IPS DF 19.7 (cell line): Measurements from ENCODE around the gene WASF2.
"Not testable (repeated sequence)": the region's sequence is repeated elsewhere in the genome, so short reads cannot be mapped to it uniquely, and the experiment has no call there.

Source experiments
- DNase-seq: peaks from one replicate; pipeline ENCODE4 v3.0.0-alpha.2; 2013; ENCODE audit warnings: low read depth, low spot score

The WASF2 gene

DNA sequence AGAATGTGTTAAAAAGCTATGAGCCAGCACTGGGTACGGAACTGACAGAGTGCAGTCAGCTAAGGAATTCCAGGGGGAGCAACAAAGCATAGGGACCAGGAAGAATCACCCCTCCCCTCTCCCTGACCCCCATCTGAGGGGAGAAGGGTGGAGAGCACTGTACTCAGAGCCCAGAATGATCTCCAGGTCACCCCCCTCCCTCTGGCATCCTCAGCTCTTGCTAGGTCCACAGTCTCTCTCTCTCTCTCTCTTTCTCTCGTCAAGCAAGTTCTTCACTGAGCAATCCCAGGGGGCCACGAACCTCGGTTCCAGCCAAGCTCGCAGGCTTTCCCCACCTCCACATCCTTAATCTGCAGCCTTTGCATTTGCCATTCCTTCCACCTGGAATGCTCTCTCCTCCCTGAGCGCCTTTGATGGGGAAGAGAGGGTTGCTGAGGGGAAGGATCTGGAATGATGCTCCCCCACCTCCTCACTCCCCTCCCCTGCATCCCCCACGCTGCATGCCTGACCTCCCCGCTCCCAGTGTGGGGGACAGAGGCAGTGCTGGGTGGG lies 6.7 kb upstream of the WASF2 start:
- DNase-seq = peak; percentile 91

DNA sequence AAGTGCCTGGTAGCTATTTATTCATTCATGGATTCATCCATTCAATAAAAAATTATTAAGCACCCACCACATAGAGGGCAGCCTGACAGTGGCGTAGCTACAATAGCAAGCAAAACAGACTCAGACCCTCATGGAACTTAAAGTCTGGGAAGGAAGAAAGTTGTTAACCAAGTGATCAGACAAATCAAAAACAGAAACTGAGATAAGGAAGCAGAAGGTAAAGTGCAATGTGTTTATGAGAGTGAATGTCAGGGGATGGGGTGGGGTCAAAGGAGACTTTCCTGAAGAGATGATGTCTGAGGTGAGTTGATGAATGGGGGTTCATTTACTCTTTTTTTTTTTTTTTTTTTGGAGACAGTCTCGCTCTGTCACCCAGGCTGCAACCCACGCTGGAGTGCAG lies 2.8 kb upstream of the WASF2 start:
- no peak for DNase-seq

- no peak for DNase-seq
These were observed 2.1 kb upstream of the WASF2 start for GRCh38 chr1:27491748-27492700.

DNA sequence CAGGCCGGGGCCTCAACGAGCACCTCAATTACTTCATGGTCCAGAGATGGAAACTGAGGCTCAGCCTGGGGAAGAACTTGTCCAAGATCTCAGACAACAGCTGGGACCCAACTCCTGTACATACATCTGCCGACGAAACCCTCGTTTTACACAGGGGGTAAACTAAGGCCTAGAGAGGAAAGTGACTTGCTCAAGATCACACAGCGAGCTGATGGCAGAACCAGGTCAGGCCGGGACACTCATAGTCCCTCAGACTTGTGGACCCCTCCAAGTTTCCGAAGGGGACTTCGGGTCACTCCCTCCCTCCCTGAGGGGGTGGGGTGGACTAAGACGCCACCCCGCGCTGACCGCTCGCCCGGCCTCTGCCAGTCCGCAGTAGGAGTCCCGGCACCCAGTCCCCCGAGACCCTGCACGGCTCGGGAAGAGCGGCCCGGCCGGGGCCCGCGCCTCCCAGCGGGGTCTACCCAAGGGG lies 430 bp downstream of the WASF2 start:
- no peak for DNase-seq

DNA sequence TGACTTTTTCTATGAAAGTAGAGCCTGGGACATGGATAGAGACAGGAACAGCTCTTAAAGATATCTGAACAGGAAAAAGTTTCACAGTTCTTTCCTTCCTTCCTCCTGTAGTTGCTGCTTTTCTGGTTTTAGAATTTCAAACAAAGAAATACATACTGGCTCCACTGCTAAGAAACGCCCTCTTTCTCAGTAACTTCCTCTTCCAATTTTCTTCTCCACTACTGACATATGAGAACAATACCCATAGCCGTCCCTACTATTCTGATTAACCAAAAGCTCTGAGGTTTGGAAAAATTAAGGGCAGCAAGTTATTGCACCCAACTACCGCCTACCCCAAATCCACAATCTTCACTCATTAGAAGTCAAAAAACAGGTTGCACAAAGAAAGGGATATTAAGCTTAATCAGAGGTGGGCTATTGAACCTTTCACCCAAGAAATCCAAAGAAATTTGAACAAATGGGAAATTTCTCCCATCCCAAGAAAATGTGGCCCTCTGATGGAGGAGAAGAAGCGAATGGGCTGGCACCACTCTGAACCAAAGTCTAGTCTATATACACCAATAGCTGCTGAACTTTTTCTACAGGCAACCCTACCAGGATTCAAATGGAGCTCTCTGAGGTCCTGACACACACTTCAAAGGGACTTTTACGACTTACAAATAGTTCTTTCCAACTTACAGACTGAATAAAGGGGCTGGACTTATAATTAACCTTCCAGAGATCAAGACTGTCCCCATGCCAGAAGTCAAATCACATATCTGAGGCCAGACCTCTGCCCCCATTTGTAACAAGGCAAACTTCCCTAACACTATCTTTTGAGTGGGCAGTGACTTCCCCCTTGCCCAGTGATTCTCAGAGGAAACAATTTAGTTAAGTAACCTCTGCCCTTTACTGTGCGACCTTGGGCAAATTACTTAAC lies 1.7 kb downstream of the WASF2 start:
- DNase-seq = no peak

GRCh38 chr1:27485363-27485762 lies 4.6 kb downstream of the WASF2 start:
- no peak for DNase-seq

- no peak for DNase-seq
These were observed 6.3 kb downstream of the WASF2 start for GRCh38 chr1:27483659-27484058.

DNA sequence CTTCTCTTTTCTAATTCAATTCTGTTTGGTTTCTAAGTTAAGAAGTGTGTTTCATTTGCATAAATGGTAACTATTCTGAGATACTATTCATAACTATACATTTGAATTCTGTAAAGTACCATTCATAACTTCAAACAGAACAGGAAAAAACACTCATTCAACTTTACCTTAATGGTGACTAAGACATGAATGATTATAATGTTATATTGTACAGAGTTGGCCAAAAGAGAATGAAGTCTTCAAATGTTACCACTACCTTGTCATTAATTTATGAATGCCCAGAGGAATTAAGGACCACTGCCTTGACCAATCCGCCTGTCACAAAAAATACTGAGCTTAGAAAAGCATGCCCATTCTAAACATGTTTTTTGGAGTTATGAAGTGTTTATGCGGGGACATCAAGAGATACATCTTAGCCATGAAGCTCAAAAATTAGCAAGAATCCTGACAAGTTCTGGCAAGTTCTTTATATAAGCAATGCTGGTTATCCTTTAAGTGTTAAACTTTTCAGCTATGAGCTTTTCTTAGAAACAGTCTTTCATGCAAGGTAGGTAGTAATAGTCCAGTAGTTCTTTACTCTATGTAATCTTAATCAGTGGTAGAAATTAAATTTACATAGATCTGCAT lies 7.9 kb downstream of the WASF2 start:
- no peak for DNase-seq

DNA sequence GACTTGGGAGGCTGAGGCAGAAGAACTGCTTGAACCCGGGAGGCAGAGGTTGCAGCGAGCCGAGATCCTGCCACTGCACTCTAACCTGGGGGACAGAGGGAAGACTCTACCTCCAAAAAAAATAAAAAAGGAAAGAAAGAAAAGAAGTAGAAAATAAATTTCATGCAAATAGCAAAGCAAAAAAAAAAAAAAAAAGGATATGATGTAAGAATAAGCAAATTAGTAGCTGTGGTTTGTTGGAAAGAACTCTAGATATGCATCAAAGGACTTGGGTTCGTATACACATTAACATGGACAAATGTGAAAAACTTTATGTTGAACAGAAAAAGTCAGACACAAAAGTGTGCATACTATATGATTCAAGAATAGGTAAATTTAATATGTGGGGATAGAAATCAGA lies 11.9 kb downstream of the WASF2 start:
- no peak for DNase-seq

GRCh38 chr1:27476237-27476636 lies 13.7 kb downstream of the WASF2 start:
- no peak for DNase-seq

- no peak for DNase-seq
These were observed 14.2 kb downstream of the WASF2 start for GRCh38 chr1:27475720-27476119.

- no peak for DNase-seq
These were observed 16.2 kb downstream of the WASF2 start for GRCh38 chr1:27473755-27474154.

GRCh38 chr1:27472098-27472497 lies 17.9 kb downstream of the WASF2 start:
- DNase-seq = not testable (repeated sequence)

- DNase-seq = no peak
These were observed 18.5 kb downstream of the WASF2 start for GRCh38 chr1:27471477-27471876.

GRCh38 chr1:27469334-27469733 lies 20.6 kb downstream of the WASF2 start:
- DNase-seq = no peak

DNA sequence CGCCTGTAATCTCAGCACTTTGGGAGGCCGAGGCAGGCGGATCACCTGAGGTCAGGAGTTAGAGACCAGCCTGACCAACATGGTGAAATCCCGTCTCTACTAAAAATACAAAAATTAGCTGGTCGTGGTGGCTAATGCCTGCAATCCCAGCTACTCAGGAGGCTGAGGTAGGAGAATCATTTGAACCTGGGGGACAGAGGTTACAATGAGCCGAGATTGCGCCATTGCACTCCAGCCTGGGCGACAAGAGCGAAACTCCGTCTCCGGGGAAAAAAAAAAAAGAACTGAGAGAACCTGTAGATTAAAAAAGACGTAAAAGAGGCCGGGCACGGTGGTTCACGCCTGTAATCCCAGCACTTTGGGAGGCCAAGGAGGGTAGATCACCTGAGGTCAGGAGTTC lies 21.6 kb downstream of the WASF2 start:
- not testable (repeated sequence) for DNase-seq

- DNase-seq = no peak
These were observed 24.9 kb downstream of the WASF2 start for GRCh38 chr1:27464926-27465647.

GRCh38 chr1:27463916-27464315 lies 26.1 kb downstream of the WASF2 start:
- not testable (repeated sequence) for DNase-seq

DNA sequence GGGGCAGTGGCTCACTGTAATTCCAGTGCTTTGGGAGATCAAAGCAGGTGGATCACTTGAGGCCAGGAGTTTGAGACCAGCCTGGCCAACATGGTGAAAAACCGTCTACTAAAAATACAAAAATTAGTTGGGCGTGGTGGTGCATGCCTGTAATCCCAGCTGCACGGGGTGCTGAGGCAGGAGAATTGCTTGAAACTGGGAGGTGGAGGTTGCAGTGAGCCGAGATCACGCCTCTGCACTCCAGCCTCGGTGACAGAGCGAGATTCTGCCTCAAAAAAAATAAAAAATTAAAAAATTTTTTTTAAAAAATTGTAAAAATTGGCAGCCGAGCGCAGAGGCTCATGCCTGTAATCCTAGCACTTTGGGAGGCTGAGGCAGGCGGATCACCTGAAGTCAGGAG lies 31.4 kb downstream of the WASF2 start:
- DNase-seq = not testable (repeated sequence)

DNA sequence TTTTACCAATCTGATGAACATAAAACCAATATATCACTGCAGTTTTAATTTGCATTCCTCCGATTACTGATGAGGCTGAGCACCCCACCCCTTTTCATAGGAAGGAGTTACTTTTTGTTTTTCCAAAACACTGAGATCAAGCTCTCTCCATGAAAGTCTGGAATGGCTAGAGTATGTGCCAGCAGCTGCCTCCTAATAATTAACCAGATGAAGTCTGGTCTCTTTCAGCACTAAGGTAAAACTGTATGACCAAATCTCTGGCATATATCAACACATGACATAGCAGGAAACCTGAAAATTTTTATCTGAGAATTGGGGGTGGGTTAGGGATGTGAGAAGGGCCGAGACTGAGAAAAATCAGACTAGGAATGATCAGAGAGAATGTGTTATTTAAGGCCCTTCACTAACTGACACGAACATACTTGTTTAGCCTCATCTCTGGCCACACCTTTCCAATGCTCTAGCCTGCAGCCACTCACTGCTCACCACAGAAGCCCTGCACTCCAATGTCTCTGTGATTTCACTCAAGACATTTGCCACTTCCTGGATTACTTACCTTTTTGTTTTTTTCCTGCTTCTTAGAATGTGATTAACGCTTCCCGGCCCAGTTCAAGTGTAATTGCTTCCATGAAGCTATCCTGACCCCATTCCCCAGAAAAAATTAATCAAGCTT lies 34.7 kb downstream of the WASF2 start:
- DNase-seq = no peak
